Esophagus squamous epithelium (tissue), 4 donors: Measurements from ENCODE around the gene SRRM4.

Experiments
- CTCF ChIP-seq, 6 experiments: fragments of 450-650 bp in 4 of 6; fragments of 200-600 bp in 2 of 6; sonication (generic) in 2 of 6; IDR thresholded peaks; one replicate each; pipeline ENCODE4 v1.5.1; 2016 to 2019; ENCODE audit warnings: antibody characterized with exemption in 6 of 6, mild to moderate bottlenecking in 4 of 6, moderate library complexity in 4 of 6
- POLR2A ChIP-seq, 4 donors: fragments of 450-650 bp; IDR thresholded peaks; one replicate each; pipeline ENCODE4 v1.6.1; 2017; ENCODE audit warnings: antibody characterized with exemption in 4 of 4, mild to moderate bottlenecking in 4 of 4, moderate library complexity in 3 of 4

GRCh38 chr12:119183942-119184695 is 202.8 kb downstream of the SRRM4 start:
- TF ChIP-seq CTCF (IDR thresholded peaks at IDR 0.05) (no peak), POLR2A (IDR thresholded peaks at IDR 0.05) (no peak)
